Hypothalamus (tissue), 51 donors: ENCODE measurements around the gene FAM20C.
"Not testable (repeated sequence)": the region's sequence is repeated elsewhere in the genome, so short reads cannot be mapped to it uniquely, and the experiment has no call there.

ENCODE experiments used
- DNase-seq, 51 donors: peaks; one replicate each; lab custom pipeline; 2025; lab: John Stamatoyannopoulos, UW

The FAM20C gene

DNA sequence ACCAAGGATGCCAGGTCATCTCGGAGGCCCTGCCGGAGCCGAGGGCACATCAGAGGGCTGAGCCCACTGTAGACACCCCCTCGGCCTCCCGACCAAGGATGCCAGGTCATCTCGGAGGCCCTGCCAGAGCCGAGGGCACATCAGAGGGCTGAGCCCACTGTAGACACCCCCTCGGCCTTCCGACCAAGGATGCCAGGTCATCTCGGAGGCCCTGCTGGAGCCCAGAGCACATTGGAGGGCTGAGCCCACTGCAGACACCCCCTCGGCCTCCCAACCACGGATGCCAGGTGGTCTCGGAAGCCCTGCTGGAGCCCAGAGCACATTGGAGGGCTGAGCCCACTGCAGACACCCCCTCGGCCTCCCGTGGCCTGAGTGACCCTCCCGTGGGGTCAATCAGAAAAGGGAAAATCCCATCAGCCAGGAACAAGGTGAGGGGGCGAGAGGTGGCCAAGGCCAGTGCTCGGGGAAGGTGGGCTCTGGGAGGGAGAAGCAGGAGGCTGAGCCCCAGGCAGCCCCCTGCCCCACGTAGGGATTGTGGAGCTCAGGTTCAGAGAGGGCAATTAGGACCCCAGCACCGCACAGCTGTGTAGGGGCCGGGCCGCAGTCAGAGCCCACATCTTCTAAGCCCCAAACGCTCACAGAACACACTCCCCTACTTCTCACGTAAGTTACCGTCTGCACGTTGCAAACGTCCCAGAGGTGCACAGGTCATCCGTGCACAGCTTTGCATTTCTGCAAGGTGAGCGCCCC, 60.0 kb downstream of the FAM20C start:
- no peak for DNase-seq

DNA sequence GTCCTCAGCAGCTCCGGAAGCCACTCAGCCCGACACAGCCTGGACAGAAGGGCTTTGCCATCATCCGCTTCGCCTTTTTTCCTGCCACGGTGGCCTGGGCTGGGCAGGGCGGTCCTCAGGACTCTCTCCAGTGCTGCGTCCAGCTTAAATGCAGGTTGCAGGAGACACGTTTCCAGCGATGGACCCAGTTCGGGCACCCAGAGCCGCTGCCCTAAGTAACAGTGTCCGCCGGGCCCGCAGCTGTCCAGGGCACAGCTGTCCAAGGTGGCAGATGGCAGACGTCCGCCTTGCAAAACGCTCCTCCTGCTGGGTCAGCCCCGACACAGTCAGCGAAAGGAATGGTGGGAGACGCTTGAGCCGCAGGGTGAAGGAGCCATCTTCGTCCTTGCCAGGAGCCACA, 60.6 kb downstream of the FAM20C start:
- no peak for DNase-seq

- DNase-seq: no peak
These were observed 61.4 kb downstream of the FAM20C start for GRCh38 chr7:253581-254336.

DNA sequence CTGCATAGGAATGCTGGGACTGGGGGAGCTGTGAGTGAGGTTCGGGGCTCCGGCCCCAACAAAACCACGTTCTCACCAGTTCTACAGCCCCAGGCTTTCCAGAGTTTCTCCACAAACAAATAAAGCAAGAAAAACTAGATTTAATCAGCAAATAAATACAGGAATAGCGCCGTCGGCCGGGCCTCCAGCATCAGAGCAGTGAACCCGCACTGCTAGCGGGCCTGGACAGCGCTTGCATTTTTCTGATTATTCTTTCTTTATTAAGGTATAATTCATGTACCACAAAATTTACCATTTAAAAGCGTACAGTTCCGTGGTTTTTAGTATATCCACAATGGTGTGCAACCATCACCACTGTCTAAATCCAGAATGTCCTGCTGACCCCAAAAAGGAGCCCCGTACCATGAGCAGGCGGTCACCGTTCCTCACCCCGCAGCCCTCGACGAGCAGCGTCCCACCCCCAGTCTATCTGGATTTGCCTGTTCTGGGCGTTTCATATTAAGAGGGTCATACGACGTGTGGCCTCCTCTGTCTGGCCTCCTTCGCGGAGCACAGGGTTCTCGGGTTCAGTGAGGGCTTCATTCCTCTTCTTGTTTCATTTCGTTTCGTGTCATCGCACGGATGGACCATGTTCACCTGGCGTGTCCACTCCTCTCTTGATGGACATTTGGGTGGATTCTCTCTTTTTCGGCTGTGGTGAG, 62.1 kb downstream of the FAM20C start:
- no peak for DNase-seq

- DNase-seq: no peak
These were observed 62.7 kb downstream of the FAM20C start for GRCh38 chr7:255038-255435.

- DNase-seq: no peak
These were observed 63.5 kb downstream of the FAM20C start for GRCh38 chr7:255721-256361.

GRCh38 chr7:256461-256940, 64.1 kb downstream of the FAM20C start:
- DNase-seq: no peak

DNA sequence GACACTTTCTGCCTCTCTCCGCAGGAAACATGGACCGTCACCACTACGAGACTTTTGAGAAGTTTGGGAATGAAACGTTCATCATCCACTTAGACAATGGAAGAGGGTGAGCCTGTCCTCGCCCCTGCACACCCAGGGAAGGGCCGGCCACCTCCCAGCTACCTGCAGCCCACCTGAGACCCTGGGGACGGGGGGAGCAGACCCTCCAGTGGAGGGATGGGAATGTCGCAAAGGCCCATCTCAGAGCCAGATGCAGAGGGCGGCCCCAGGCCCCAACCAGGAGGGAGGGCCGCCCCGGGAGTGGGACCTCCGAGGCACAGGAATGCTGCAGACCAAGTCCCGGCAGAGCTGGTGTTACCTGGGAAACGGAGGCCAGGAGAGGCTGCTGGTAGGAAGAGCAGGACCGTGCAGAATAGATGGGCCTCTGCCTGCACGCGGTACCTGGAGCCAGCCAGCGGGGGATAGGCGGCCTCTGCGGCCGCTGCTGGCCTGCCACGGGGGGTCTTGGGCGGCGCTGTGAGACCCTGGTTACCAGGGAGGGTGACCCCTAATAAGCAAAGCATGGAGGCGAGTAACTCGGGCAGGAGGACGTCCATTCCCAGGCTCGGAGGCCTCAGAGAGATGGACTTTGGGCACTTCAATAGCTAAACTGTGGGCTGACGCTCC, 64.7 kb downstream of the FAM20C start:
- DNase-seq: no peak

DNA sequence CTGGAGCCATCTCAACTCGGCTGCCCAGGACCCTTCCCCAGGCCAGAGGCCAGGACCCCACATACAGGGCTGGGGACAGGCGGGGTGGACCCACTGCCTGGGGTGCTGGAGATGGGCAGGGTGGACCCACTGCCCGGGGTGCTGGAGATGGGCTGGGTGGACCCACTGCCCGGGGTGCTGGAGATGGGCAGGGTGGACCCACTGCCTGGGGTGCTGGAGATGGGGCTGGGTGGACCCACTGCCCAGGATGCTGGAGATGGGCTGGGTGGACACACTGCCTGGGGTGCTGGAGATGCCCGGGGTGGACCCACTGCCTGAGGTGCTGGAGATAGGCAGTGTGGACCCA, 65.2 kb downstream of the FAM20C start:
- DNase-seq: no peak

DNA sequence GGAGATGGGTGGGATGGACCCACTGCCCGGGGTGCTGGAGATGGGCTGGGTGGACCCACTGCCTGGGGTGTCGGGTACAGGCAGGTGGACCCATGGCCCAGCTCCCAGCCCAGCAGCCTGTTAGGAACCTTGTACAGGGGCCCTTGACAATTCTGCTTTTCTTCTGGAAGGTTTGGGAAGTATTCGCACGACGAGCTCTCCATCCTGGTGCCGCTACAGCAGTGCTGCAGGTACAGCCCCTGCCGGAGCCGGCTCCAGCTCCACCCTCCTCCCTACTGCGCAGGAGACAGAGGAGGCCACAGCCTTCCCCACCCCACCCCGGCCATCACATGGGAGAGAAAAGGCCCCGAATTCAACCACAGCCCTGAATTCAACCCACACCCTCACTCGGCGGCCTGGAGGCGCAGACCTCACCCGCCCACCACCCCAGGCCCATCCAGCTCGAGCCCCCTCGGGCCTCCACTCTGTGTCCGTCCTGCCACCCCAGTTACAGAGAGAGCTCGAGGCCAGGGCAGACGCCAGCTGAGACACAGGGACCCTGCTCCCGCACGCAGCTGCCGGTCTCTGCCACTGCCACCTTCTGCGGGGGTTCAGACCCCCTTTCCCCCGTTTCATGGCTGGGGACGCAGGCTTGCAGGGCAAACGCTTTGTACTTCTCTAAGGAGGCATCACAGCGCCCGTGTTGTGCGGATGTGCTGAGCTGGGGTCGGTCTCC, 66.3 kb downstream of the FAM20C start:
- no peak for DNase-seq

DNA sequence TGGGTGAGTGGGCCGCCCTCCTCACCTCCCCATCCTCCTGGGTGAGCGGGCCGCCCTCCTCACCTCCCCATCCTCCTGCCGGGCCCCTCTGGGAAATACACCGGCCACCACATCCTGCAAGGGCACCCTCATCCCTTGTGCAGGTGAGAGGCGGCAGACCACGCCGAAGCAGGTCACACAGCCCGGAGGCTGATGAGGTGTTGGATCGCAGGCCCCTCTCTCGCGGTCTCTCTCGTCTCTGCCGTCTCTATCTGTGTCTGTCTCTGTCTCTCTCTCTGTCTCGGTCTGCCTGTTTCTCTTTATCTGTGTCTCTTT, 66.8 kb downstream of the FAM20C start:
- no peak for DNase-seq

DNA sequence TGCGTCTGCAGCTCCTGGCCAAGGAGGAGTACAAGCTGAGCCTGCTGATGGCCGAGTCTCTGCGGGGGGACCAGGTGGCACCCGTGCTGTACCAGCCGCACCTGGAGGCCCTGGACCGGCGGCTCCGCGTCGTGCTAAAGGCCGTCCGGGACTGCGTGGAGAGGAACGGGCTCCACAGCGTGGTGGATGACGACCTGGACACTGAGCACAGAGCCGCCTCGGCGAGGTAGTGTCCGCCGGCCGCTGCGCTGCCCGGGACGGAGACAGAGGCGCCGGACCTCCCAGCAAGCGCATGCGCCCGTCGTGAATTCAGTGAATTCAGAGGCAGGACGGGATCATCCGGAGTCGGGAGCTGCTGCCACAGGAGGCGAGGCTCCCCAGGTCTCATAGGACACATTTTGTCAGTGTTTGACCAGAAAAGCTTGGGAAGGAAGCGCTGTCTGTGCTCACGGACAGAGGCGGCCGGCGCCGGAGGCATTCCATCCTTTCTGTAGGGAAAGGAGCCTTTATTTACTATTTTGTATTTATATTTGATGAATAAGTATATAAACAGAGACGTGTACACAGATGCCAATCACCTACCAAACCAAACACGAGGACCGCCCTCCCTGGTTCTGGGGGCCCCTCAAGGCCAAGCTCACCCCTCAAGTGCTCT, 67.5 kb downstream of the FAM20C start:
- no peak for DNase-seq

DNA sequence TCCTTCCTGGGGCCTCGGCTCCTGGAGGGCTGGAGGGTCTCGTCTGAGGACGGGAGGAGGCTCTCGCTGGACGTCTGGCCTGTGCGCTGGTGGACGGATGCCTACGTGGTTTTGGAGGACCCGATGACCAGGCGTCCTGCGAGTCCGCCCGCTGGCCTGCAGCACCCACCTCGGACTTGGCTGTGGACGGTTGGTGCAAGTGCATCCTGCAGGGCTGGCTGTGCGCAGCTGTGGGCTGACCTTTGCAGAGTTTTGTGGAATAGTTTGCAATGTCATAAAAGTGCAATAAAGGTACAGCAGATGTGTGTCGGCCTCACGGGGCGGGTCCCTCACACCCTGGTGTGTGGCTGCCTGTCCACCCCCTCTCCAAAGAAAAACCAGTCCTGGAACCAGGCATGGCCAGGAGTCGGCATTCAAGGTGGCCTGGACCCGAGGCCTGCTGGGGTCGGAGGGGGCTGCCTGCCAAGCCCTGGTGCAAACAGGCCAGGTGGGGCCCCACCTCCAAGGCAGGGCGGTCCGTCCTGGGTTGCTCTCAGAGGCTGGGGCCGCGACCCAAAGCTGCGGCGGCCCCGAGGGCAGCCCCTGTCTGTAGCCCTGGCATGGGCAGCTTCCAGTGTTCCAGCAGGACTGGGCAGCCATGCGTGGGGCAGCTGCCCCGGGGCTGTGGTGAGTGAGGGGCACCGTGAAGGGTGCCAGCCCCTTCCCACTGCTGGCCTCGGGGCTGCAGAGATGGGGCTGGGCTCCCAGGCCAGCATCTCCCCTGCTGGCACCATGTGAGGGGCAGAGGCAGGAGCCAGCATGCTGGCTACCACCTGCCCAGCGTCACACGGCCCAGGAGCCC, 68.3 kb downstream of the FAM20C start:
- DNase-seq: no peak

DNA sequence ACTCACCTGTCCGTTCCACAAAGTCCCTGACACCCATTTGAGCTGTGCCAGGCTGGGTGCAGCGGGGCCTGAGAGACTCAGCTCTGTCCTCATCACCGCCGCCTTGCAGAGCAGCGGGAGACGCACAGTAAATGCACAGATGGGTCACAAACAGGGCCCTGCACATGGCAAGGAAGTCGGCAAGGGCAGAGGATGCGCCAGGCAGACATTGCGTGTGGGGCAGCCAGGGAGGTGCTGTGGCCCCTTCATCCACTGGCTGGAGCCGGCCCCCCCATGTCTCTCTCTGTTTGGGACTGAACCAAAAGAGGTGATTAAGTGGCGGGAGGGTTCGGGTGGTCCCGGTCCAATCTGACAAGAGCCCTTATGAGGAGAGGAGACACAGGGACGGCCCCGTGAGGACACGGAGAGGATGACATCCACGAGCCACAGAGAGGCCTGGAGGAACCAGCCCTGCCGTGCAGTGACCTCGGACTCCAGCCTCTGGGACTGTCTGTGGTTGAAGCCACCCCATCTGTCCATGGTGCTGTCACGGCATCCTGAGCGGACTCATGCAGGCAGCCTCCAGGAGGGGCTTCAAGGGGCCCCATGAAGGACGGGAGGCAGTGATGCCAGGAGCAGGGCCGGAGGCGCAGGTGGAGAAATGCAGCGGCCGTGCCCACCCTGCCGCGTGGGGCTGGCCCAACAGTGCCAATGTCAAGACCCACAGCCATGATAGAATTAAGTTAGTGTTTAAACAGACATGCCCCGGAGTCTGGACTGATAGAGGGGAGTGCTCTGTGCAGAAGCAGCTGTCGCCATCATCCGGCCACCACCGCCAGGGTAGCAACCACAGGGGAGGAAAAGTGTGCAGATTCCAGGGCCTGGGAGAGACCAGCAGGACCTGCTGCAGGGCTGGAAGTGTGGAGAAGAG, 69.2 kb downstream of the FAM20C start:
- DNase-seq: no peak

- no peak for DNase-seq
These were observed 69.8 kb downstream of the FAM20C start for GRCh38 chr7:262251-262572.

DNA sequence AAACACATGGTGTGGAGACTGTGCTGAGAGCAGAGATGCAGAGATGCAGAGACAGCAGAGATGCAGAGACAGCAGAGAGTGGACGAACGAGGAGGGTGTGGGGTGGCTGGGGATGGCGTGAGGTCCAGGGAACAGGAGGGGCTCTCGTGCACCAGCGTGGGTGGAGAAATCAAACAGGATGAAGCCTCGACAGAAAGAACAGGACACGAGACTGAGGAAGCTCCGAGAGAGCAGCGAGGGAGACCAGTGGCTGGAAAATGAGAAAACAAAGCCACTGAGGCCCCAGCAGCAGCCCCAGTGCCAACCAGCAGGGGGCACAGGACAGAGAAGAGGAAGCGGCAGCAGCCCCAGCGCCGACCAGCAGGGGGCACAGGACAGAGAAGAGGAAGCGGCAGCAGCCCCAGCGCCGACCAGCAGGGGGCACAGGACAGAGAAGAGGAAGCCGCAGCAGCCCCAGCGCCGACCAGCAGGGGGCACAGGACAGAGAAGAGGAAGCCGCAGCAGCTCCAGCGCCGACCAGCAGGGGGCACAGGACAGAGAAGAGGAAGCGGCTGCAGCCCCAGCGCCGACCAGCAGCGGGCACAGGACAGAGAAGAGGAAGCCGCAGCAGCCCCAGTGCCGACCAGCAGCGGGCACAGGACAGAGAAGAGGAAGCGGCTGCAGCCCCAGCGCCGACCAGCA, 70.4 kb downstream of the FAM20C start:
- not testable (repeated sequence) for DNase-seq
